OCI-LY1 (cell line): Measurements from ENCODE around the gene PIAS1.

Experiments
- H2AFZ ChIP-seq: fragments of 200-600 bp; sonication (generic), shearing (Covaris generic); 2 replicates; pipeline ENCODE4 v1.6.0; 2014; ENCODE audit warnings: antibody characterized with exemption, mild to moderate bottlenecking, low read length
- H3F3A ChIP-seq: fragments of 200-600 bp; sonication (generic), shearing (Covaris generic); 2 replicates; pipeline ENCODE4 v1.6.0; 2014; ENCODE audit warnings: mild to moderate bottlenecking, antibody characterized with exemption, low read length, moderate library complexity; ENCODE audit not compliant: insufficient read depth
- H3K27ac ChIP-seq: fragments of 200-600 bp; sonication (generic); 2 replicates; pipeline ENCODE4 v1.5.1; 2014; ENCODE audit warnings: low read length, mixed run types, mild to moderate bottlenecking, low read depth; ENCODE audit not compliant: poor library complexity, severe bottlenecking
- H3K27me3 ChIP-seq: fragments of 200-600 bp; sonication (generic); 2 replicates; pipeline ENCODE4 v1.6.0; 2014; ENCODE audit warnings: antibody characterized with exemption, mild to moderate bottlenecking, low read length, moderate library complexity; ENCODE audit not compliant: insufficient read depth
- H3K36me3 ChIP-seq: fragments of 200-600 bp; sonication (generic); 2 replicates; pipeline ENCODE4 v1.6.1; 2014; ENCODE audit warnings: mild to moderate bottlenecking, antibody characterized with exemption, low read length, moderate library complexity, mixed read lengths; ENCODE audit not compliant: insufficient read depth
- H3K4me1 ChIP-seq: fragments of 200-600 bp; sonication (generic); 2 replicates; pipeline ENCODE4 v1.5.1; 2014; ENCODE audit warnings: mild to moderate bottlenecking, low read length, moderate library complexity; ENCODE audit not compliant: insufficient read depth, severe bottlenecking
- H3K4me2 ChIP-seq: fragments of 200-600 bp; sonication (generic), shearing (Covaris generic); 2 replicates; pipeline ENCODE4 v1.6.1; 2014; ENCODE audit warnings: low read length
- H3K4me3 ChIP-seq: fragments of 200-600 bp; sonication (generic); 2 replicates; pipeline ENCODE4 v1.5.1; 2014; ENCODE audit warnings: low read length, low read depth, mild to moderate bottlenecking, mixed read lengths; ENCODE audit not compliant: poor library complexity, severe bottlenecking
- H3K79me2 ChIP-seq: fragments of 200-600 bp; shearing (Covaris generic); 2 replicates; pipeline ENCODE4 v1.6.1; 2016; ENCODE audit warnings: mixed run types, low read length, mixed read lengths; ENCODE audit not compliant: insufficient read depth
- H3K9ac ChIP-seq: fragments of 200-600 bp; sonication (generic), shearing (Covaris generic); 2 replicates; pipeline ENCODE4 v1.6.1; 2014; ENCODE audit warnings: mild to moderate bottlenecking, low read length, mixed read lengths
- H3K9me2 ChIP-seq: fragments of 200-600 bp; sonication (generic), shearing (Covaris generic); 2 replicates; pipeline ENCODE4 v1.6.1; 2014; ENCODE audit warnings: low read depth, mild to moderate bottlenecking, low read length, mixed read lengths
- H3K9me3 ChIP-seq: fragments of 200-600 bp; shearing (Covaris generic); 2 replicates; pipeline ENCODE4 v1.6.1; 2014; ENCODE audit warnings: low read length, mixed read lengths
- H4K20me1 ChIP-seq: fragments of 200-600 bp; sonication (generic), shearing (Covaris generic); 2 replicates; pipeline ENCODE4 v1.6.0; 2016; ENCODE audit warnings: mild to moderate bottlenecking, low read length; ENCODE audit not compliant: insufficient read depth
- CTCF ChIP-seq: fragments of 200-600 bp; sonication (generic), shearing (Covaris generic); IDR thresholded peaks from 2 replicates; pipeline ENCODE4 v1.5.1; 2017; ENCODE audit warnings: mild to moderate bottlenecking, antibody characterized with exemption, low read length, moderate library complexity, mixed read lengths
- EZH2 ChIP-seq: fragments of 200-600 bp; sonication (generic), shearing (Covaris generic); IDR thresholded peaks from 2 replicates; pipeline ENCODE4 v1.8.0; 2017; ENCODE audit warnings: borderline replicate concordance, mixed run types, mild to moderate bottlenecking, antibody characterized with exemption, low read length, moderate library complexity, mixed read lengths

PIAS1 gene

GRCh38 chr15:68228143-68228970 is 174.2 kb downstream of the PIAS1 start:
- TF ChIP-seq CTCF: no peak
- TF ChIP-seq EZH2: no peak

GRCh38 chr15:68228971-68229385 is 174.9 kb downstream of the PIAS1 start:
- H3K4me1 ChIP-seq: peaks cover 43% of the 10 kb centered on the region
- peak overlapping the region; percentile 77 for H3K4me3 ChIP-seq
- H3K36me3 ChIP-seq: no peaks in the 10 kb centered on the region
- H3K27ac ChIP-seq: peak overlapping the region; percentile 52
- H3K27me3 ChIP-seq: no peaks in the 10 kb centered on the region
- H3K9ac ChIP-seq: peak overlapping the region; percentile 83
- no peak for TF ChIP-seq CTCF
- no peak for TF ChIP-seq EZH2
- H4K20me1 ChIP-seq: no peaks in the 10 kb centered on the region
- peaks cover 43% of the 10 kb centered on the region for H3K79me2 ChIP-seq
- H3K9me3 ChIP-seq: no peaks in the 10 kb centered on the region
- H3K9me2 ChIP-seq: no peaks in the 10 kb centered on the region
- H3F3A ChIP-seq: no peaks in the 10 kb centered on the region
- H2AFZ ChIP-seq: no peak overlapping the region
- H3K4me2 ChIP-seq: peak overlapping the region; percentile 73

More at GRCh38 chr15:68228143-68228970, 174.2 kb downstream of the PIAS1 start:
- no peaks in the 10 kb centered on the region for H4K20me1 ChIP-seq
- H3K4me3 ChIP-seq: peak overlapping the region; percentile 77
- H3K27me3 ChIP-seq: no peaks in the 10 kb centered on the region
- no peaks in the 10 kb centered on the region for H3K9me3 ChIP-seq
- no peaks in the 10 kb centered on the region for H3F3A ChIP-seq
- H3K9ac ChIP-seq: peak overlapping the region; percentile 83
- H3K27ac ChIP-seq: peak overlapping the region; percentile 52
- H3K4me2 ChIP-seq: peak overlapping the region; percentile 73
- peaks cover 48% of the 10 kb centered on the region for H3K79me2 ChIP-seq
- no peaks in the 10 kb centered on the region for H3K9me2 ChIP-seq
- H3K4me1 ChIP-seq: peaks cover 43% of the 10 kb centered on the region
- no peak overlapping the region for H2AFZ ChIP-seq
- H3K36me3 ChIP-seq: peaks cover 3% of the 10 kb centered on the region; the same call in 1 of the 2 replicates

DNA sequence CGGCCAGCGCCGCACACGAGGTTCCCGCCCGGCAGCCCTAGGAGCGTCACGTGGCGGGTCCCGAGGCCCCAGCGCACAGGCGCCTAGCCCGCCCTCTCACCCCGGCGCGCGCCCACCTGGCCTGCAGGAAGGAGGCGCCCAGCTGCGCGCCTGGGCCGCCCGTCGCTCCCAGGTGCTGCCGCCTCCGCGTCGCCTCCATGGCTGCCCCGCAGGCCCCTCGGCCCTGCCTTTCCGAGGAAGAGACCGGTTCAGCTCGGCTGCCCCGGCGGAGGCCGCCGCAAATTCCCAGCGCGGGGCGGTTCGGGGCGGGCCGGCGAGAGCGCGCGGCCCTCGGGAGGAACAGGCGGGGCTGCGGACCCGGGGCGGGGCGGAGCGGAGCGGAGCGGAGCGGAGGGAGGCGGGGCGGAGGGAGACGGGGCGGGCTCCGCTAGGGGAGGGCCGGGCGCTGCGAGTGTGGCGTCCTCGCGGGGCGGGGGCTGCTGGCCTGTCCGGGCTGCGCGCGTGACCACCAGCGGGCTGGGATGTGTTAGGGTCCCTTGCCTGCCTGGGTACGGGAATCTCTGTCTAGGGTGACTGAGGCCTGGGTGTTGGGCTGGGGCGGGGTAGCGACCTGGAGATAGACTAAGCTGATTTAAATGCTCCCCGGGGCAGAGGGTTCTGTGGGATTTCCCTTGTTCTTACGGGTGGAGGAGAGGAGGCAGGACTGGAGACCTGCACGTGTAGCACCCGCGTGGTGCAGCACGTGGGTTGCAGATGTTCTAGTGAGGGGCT is 175.5 kb downstream of the PIAS1 start, which contains the start of gene CLN6:
TSS of gene CLN6 (minus strand) at position 343 of the 771 bp plus-strand sequence. CDS start at position 199, 144 bp downstream.
- TF ChIP-seq CTCF (no peak), EZH2 (no peak)
- H3K27ac ChIP-seq: peak within 1 kb of the TSS; percentile 52
- no peak within 1 kb of the TSS for H2AFZ ChIP-seq
- H3K36me3 ChIP-seq: no peaks in the 10 kb centered on the region
- no peaks in the 10 kb centered on the region for H3K27me3 ChIP-seq
- H3K9ac ChIP-seq: peak within 1 kb of the TSS; percentile 83
- peak within 1 kb of the TSS; percentile 77 for H3K4me3 ChIP-seq
- no peaks in the 10 kb centered on the region for H4K20me1 ChIP-seq
- H3F3A ChIP-seq: no peaks in the 10 kb centered on the region
- peak within 1 kb of the TSS; percentile 73 for H3K4me2 ChIP-seq
- H3K9me3 ChIP-seq: no peaks in the 10 kb centered on the region
- peaks cover 42% of the 10 kb centered on the region for H3K4me1 ChIP-seq
- H3K9me2 ChIP-seq: no peaks in the 10 kb centered on the region
- peaks cover 37% of the 10 kb centered on the region for H3K79me2 ChIP-seq
